Right renal cortex interstitium (tissue), 3 donors: ENCODE results near the gene FOXN3. TPM values are rescaled to one million over a fixed set of nuclear protein-coding genes. Genes with fewer than 3 reads are reported as not detected.

Experiments used
- DNase-seq, 3 donors: peaks; one replicate each; pipeline ENCODE4 v3.0.0-alpha.2; 2013; ENCODE audit warnings: low read depth in 3 of 3, low spot score in 2 of 3
- polyA plus RNA-seq, 3 donors: library from polyadenylated mRNA; unstranded; fragments of 120-200 nt; gene quantifications; one replicate each; pipeline ENCODE4 v1.2.1, GENCODE V29; 2013; ENCODE audit not compliant: insufficient read length in 3 of 3

FOXN3 gene
- polyA plus RNA-seq, 3 donors = 31.4 to 34.5 (median 32.8) TPM

DNA sequence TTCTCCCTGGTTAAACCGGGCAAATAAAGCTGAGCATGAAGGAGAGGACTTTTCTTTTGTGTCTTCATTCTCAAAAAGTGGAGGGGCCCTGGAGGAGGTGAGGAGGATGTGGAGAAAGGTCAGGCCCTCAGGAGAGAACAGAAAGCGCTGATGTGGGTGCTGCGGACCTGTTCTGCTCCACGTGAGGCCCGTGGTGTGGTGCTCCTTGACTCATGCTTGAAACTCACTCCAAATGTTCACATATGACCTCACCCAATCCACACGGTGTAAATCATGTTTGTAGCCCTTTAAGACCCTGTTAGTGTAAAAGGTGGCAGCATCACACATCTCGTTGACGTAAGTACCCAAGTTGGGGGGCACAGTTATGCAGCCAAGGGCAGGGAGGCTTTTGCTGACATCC lies 126.2 kb downstream of the FOXN3 start:
- no peak for DNase-seq

DNA sequence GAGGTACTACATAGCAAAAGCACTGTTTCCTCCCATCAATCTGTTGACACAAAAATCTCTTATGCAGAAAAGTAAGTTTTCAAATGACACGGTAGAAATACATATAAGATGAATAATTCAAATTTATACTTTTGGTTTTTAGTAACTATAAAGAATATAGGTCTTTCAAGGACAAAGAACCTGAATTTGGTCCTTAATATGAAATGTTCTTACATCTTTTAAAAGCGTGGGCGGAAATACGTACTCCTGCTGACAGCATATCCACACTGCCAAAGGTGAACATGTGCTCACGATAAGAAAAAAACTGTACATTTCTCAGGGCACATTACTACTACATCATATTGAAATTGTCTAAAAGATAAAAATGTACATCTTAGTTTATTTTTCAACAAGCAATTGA lies 127.6 kb downstream of the FOXN3 start:
- no peak for DNase-seq

DNA sequence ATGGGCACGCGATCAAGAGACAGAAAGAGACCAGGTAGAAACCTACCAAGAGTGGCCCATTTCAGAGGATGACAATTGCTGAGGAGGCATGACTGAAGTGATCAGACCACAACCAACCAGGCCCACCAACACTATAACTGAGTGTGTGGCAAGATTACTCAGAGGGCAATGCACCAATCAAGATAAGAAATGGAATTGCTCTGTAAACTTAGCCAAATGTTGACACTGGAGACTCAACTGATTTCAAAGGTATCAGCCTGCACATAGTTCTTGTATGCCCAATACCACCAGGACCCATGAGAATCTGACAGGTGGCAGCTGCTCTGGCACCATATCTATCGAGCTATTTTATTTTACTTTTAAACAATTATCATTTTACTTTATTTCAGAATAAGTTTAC lies 128.9 kb downstream of the FOXN3 start:
- DNase-seq = no peak

DNA sequence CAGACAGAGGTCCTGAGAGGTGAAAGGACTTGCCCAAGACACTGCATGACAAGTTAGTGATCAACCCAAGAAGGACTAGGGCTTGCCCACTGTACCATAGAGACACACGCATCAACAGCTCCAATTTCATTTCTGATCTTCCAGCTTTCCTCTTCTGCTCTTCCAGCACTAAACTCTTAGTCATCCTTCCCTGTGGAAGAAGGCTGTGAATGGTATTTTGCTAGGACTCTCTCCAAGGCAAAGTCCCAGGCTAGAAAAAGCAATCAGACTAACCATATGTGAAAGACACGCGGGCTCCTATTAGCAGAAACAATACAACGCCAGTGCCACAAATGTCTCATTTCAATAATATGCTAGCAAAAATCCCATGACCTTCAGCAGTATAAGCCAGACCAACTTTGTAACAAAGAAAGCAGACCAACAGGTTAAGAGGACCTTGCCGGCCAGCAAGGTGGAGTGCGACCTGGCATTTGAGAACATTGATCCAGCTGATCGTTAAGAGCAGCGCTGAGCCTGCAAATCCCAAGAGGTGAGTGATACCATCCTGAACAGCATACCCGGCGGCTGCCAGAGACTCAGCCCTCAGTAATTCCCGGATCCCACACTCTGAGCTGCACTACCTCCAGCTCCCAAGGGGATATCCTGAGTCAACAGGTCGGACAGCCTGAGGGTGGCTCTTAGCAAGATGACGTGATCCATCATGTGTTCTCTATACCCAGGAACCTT lies 132.5 kb downstream of the FOXN3 start:
- DNase-seq = no peak

DNA sequence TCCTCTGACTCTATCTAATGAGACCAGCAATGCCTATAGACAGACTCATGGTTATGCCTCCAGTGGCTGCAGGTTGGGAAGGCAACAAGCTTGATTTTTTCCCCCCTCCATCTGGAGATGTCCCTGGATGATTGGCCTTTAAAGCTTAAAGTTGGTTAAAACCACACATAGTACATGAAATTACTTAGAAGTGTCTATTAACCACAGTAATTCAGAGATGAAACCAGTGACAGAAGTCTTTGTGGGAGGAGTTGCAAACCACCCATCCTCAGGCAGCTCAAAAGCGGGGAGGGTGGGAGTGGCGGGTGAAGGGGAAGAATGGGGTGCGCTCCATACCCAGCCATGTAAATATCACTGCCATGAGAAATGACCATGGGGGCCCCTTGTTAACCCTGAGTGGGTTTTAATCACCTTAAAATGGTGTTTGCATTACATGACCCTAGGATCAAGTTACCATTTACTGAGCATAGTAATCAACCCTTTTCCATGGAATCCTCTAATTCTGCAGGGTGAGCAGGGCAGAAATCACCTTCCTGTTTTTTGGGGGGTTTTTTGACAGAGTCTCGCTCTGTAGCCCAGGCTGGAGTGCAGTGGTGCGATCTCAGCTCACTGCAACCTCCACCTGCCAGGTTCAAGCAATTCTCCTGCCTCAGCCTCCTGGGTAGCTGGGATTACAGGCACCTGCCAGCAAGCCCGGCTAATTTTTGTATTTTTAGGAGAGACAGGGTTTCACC lies 133.5 kb downstream of the FOXN3 start:
- no peak for DNase-seq

DNA sequence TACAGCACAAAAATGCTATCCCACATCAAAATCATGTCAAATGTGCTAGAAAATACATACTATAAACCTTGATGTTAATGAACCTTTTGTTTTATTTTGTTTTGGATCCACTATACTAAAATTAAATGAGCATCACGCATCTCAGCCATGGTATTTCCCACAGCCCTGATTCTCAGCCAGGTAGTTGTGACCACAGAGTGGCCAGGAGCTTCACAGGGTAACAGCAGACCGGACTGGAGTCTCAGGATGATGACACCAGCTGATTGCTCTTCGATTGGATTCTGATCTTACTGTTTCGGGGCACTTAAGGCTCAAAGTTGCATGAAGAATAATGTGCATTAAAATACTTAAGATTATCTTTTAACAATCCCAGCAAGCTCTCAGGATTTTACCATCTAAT lies 134.8 kb downstream of the FOXN3 start:
- DNase-seq = no peak

DNA sequence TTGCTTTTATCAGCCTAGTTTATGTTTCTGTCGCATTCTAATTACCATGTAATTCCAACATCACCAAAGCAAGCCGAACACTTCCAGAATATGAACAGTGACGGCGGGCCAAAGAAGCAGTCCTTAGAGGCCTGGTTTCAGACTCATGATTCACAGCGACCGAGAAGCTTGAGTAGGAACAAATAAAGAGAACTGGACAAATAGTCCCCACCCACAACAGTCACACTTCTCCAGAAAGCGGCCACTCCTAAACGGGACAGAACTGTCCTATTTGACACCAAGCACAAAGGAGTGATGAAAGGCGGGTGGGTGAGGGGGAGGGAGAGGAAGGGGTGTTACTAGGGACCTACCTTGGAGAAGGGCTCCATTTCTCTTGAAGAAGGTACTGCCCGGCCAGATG lies 136.4 kb downstream of the FOXN3 start:
- no peak for DNase-seq

DNA sequence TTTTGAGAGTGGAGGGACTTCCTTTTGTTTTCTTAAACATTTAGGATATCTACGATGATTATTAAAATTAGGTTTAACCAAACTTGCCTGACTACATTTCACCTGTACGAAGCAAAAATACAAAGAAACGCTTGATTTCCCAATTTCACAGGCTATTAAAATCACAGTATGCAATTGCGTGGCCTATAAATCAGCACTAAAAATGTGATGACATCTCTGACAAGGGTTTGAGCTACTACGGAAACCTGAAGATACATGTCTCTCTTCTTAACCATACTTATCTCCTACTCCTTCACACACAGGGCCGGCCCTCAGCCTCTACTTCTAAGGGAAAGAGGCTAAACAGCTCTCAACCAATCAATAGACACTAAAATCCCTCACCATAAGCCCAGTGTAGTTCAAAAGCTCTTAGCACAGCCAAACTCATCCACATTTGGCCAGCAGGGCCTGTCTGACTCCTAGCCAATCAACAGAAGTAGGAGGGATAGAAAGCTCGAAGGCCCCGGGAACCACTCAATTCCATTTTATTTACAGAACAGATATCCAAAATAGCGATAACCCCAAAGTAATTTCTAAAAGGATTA lies 137.3 kb downstream of the FOXN3 start:
- DNase-seq = no peak

DNA sequence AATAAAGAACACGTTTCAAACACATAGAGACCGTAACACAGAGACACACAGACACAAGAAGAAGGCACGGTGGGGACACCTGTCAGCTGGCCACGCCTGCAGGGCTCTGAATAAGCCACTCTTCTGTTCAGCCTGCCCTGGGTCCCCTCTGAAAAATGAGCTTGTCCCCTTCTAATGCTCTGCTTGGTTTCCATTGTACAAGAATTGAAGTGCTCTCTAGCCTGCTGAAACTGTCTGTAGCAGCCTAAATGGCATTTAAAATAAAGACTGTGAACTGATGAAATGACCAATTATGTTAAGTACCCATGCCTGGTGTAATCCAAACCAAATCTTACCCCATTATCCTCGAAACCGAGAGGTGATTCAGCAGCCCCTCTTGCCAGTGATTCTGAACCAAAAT lies 139.8 kb downstream of the FOXN3 start:
- no peak for DNase-seq

DNA sequence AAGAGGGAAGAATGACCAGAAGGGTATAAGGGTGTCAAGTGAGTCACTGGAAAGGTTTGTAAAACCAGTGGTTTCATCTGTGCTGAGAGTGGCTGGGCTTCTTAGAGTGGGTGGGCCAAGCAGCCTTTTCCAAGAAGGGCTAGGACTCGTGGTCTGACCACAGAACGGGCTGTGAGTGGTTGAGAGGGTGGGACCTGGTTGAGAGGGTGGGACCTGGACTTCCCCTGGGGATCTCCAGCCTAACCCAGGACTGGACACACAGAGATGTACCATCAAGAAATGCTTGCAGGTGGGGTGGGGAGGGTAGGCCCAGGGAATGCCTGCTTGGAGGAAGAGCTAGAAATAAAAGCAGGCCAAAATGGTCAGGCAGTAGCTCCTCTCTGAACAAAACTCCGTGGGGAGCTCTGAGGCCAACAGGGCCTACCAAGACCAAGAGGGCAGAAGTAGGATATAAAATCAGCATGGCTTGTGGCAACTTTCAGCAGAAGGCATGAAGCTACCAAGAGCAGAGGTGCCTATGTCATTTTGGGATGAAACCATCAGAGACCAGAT lies 140.5 kb downstream of the FOXN3 start:
- no peak for DNase-seq

DNA sequence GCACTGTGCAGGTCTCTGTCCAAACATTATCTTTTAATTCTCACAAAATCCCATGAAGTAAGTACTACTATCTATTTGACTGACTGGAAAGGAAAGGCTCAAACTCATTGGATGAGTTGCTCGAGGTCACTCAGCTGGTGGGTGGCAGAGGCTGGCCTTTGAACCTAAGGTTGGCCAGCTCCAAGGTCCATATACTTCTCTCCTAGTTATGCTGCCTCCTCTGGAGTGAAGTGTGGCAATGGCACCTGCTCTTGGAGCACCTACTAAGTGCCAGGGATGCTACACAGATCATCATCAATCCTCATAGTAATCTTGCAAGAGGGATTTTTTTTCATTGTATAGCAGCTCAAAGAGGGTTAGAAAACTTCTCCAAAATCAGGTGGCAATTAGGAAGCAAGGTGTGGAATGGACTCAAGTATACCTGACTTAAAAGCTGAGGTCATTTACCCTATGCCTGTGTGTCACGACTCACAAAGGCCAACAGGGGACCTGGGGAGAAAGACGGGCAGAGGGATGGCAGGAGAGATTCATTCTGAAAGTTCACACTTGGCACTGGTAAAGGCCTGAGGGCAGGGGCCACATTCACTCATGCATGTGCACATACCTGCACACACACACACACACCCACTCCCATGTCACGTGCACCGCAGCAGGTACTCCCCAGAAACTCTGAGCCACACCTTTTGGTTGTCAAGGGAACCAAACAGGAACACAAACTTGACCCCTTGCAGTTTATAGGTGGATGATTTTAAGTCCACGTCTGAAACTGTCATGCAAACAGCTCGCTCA lies 146.4 kb downstream of the FOXN3 start:
- DNase-seq = no peak

DNA sequence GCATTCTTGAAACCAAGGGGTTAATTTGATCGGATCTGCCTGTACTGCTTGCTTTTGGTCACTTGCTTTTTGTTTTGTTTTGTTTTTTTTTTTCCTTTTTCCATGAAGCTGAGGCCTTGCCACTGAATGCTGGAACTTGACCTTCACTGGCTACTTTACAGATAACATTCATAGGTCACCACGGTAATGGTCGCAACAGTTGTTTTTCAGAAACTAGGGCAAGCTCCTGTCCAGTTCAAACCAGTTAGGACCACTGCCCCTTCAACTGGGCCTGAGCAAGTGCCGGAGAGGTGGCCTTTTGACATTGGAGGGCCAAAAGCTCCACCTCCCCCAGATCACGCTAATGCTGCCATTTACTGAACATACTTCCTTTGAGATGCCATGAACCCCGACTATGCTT lies 147.6 kb downstream of the FOXN3 start:
- DNase-seq = no peak

DNA sequence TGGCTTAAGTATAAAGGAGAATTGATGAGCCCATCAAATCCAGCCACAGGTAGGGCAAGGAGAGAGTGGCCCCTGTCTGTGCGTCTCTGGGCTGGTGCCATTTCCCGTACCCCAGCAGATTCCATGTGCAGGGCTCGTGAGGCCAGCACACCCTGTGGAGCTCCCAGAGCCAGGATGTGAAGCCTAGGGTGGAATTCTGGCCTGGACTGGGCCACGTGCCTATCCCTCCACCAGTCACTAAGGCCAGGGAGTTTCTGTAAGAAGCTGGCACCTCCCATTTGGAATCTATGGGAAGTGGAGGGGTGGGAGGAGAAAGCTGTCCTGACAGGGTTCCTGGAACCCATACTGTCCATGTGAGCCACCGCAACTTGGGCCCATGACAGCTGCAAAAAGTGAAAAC lies 148.5 kb downstream of the FOXN3 start:
- no peak for DNase-seq

DNA sequence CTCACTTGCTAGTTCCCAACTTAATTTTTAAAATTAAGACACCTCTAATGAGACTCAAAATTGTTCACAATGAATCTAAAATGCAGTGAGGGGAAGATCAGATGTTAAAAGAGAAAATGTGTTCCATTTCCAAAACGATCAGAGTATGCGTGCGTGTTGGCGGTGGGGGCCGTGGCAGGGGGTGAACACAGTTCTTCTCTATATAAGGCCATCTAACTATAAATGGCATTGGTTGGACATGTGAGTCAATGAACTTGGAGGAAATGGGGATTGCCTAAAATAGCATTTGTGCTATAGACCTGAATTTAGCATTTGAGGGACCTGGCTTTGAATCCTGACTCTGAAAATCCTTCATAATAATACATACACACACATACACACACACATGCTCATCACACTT lies 149.4 kb downstream of the FOXN3 start:
- no peak for DNase-seq

DNA sequence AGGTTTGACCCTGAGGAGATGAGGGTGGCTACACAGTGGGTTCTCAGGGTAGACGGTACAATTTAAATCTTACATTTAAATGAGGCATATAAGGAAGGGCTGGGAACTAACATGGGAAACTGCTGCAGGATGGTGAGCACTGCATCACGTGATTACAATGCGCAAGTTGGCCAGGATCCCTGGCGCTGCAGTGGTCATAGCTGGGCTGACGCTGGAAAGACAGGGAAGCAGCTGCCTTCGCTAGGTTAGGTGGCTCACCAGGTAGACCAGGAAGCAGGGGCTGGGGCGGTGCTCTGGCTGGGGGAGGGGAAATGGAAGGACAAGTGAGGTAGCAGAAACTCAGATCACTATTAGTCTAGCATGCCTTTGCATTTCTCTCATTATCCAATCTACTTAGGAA lies 149.9 kb downstream of the FOXN3 start:
- DNase-seq = no peak

DNA sequence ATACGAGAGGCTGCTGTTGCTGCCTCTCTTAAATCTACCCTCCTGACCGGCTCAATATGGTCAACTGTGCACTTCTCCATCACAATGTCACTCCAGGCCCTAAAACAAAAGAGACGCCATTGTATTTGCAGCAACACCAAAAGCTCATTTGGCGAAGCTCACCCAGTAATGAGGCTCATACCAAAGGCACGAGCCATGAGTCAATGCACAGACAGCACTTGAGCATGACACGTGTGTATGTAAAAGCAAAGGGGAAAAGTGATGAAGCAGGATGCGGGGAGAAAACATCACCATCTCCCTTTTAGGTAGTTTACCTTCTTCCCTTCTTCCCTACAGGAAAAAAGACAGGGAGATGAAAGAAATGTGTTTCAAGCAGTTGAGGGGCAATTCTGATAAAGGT lies 150.3 kb downstream of the FOXN3 start:
- no peak for DNase-seq

DNA sequence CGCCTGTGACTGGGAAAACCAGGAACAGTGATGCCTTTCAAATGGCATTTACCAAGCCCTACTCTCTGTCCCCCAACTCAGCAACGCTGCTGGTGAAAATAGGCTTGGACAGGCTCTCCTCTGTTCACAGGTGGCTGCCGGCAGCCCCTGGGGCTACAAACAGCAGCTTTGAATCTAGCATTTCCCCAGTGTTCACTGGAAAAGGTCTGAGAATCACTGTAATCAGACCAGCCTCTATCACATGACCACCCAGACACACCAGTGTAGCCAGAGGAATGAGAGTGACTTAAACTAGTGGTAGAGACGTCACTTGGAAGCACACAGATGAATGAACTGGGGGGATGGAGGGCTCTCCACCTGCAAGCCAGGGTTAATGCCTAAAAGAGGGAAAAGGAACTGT lies 151.8 kb downstream of the FOXN3 start:
- no peak for DNase-seq

DNA sequence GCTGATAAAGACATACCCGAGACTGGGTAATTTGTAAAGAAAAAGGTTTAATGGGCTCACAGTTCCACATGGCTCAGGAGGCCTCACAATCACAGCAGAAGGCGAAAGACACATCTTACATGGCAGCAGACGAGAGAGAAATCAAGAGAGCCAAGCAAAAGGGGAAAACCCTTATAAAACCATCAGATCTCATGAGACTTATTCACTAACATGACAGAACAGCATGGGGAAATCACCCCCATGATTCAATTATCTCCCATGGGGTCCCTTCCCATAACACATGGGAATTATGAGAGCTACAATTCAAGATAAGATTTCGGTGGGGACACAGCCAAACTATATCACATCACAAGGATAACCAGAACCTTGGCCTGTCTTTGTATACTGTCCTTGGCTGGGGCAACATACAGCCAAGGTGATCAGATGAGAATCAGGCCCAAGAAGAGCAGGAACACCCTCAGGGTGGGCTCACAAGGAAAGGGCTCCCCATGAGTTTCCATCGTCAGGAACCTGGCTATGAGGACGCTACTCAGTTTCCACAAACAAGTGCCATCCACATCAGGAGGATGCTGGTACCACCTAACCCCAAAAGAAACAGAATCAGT lies 152.7 kb downstream of the FOXN3 start:
- no peak for DNase-seq

DNA sequence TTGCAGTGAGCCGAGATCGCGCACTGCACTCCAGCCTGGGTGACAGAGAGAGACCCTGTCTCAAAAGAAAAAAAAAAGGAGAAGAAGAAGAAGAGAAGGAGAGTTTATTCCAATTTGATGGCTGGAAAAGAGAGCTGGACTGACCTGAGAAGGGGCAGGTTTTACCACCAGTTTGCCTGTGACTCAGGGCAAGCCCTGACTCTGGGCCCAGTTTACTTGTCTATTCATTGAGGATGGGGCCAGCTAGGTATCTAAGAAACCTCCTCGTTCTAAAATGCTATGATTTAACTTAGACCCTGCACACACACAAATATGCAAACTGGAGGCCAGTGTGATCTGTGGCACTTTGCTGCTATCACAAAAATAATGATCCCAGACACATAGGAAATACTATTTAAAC lies 155.0 kb downstream of the FOXN3 start:
- no peak for DNase-seq

DNA sequence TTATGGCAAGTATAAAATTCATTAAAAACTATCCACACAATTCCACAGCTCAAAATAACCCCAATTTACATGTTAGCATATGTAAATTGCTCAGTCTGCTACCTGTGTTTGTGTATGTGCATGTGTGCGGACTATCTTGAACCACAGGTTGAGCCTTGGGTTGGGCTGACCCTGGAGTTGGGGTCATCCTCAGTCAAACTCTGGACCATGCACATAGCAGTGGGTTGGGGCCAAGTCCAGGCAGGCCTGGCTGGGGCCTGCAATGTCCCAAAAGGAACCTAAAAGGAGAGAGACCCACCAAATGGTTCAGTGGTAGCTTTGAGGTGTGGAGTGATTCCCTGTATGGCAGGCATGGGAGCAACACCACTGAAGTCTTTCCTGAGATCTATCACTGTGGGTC lies 156.1 kb downstream of the FOXN3 start:
- DNase-seq = no peak
